Right atrium auricular region (tissue), 2 donors: ENCODE data around the gene SORD. TPM values are rescaled to one million over a fixed set of nuclear protein-coding genes. Genes with fewer than 3 reads are reported as not detected.

ENCODE experiments used
- DNase-seq: peaks from one replicate; pipeline ENCODE4 v3.0.0-alpha.2; 2019; ENCODE audit warnings: low spot score
- H3K27ac ChIP-seq, 2 donors: fragments of 200-600 bp; sonication (generic); 1 replicate in 1 of 2; 2 replicates in 1 of 2; pipeline ENCODE4 v1.5.1; 2016 to 2019
- H3K27me3 ChIP-seq, 2 donors: fragments of 200-600 bp; sonication (generic); one replicate each; pipeline versions ENCODE4 v1.5.1 to v1.6.0; 2017 to 2019
- H3K36me3 ChIP-seq: fragments of 200-600 bp; sonication (generic); one replicate; pipeline ENCODE4 v1.5.1; 2016
- H3K4me1 ChIP-seq, 2 donors: fragments of 200-600 bp; sonication (generic); one replicate each; pipeline versions ENCODE4 v1.5.1 to v1.6.0; 2017 to 2019
- H3K4me3 ChIP-seq, 2 donors: fragments of 200-600 bp; sonication (generic); 1 replicate in 1 of 2; 2 replicates in 1 of 2; pipeline ENCODE4 v1.5.1; 2017 to 2019; ENCODE audit warnings: mild to moderate bottlenecking in 1 of 2, moderate library complexity in 1 of 2
- H3K9me3 ChIP-seq, 2 donors: fragments of 200-600 bp; sonication (generic); one replicate each; pipeline ENCODE4 v1.5.1; 2019
- total RNA-seq, 2 donors: library from RNA; depleted of rRNA; stranded (reverse); fragments of >200 nt; gene quantifications; one replicate each; pipeline ENCODE4 v1.1.0, GENCODE V29; 2016
- TF ChIP-seq, protein P1 (sequence below), 2 donors: fragments of 200-600 bp; sonication (generic); IDR thresholded peaks; one replicate each; pipeline ENCODE4 v1.5.1; 2019; ENCODE audit warnings: antibody characterized with exemption in 2 of 2

The SORD gene
- total RNA-seq, 2 donors from 2014 or later = 5.7 to 9.0 TPM

DNA sequence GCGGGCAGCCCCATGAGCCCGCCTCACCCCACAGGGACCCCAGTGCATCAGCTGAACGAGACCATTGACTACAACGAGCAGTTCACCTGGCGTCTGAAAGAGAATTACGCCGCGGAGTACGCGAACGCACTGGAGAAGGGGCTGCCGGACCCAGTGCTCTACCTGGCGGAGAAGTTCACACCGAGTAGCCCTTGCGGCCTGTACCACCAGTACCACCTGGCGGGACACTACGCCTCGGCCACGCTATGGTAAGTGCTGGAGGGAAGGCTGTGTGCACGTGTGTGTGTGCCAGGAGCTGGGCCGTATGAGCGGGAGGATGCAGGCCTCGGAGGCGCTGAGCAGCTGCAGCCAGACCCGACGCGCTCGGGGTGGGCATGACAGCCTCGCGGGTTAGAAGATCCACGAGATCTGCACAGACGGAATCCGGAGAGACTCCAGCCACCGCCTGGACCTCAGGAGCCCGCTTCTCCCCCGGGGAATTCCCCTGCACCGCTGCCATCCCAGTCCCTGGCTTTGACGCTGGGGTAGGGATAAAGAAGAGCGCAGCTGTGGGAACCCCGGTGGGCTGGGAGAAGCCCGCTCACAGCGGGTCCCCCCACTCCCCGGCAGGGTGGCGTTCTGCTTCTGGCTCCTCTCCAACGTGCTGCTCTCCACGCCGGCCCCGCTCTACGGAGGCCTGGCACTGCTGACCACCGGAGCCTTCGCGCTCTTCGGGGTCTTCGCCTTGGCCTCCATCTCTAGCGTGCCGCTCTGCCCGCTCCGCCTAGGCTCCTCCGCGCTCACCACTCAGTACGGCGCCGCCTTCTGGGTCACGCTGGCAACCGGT, 93.7 kb downstream of the SORD start:
- Histone ChIP-seq H3K4me3 (no peak overlapping the region), H3K4me1 (peaks cover 0 to 39% of the 10 kb centered on the region in 2 donors), H3K27ac (no peak overlapping the region), H3K27me3 (peaks cover 17 to 22% of the 10 kb centered on the region in 2 donors), H3K9me3 (no peaks in the 10 kb centered on the region), H3K36me3 (no peaks in the 10 kb centered on the region)
- no peak for DNase-seq
- TF ChIP-seq, protein P1, sequence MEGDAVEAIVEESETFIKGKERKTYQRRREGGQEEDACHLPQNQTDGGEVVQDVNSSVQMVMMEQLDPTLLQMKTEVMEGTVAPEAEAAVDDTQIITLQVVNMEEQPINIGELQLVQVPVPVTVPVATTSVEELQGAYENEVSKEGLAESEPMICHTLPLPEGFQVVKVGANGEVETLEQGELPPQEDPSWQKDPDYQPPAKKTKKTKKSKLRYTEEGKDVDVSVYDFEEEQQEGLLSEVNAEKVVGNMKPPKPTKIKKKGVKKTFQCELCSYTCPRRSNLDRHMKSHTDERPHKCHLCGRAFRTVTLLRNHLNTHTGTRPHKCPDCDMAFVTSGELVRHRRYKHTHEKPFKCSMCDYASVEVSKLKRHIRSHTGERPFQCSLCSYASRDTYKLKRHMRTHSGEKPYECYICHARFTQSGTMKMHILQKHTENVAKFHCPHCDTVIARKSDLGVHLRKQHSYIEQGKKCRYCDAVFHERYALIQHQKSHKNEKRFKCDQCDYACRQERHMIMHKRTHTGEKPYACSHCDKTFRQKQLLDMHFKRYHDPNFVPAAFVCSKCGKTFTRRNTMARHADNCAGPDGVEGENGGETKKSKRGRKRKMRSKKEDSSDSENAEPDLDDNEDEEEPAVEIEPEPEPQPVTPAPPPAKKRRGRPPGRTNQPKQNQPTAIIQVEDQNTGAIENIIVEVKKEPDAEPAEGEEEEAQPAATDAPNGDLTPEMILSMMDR (IDR thresholded peaks at IDR 0.05) = no peak

- no peaks in the 10 kb centered on the region for H3K36me3 ChIP-seq
- TF ChIP-seq, protein P1 (IDR thresholded peaks at IDR 0.05) = no peak
- no peak for DNase-seq
- H3K27me3 ChIP-seq = peaks cover 17 to 20% of the 10 kb centered on the region in 2 donors
- peak overlapping the region; percentile 16 to 32 for H3K4me3 ChIP-seq
- H3K27ac ChIP-seq = no peak overlapping the region
- peaks cover 0 to 32% of the 10 kb centered on the region in 2 donors for H3K4me1 ChIP-seq
- H3K9me3 ChIP-seq = no peaks in the 10 kb centered on the region
These were observed 94.5 kb downstream of the SORD start for GRCh38 chr15:45117308-45118130.

- TF ChIP-seq, protein P1 (IDR thresholded peaks at IDR 0.05) = peak; percentile 96 to 97
- H3K4me3 ChIP-seq = peak overlapping the region; percentile 16 to 32
- H3K27me3 ChIP-seq = peaks cover 15 to 18% of the 10 kb centered on the region in 2 donors
- H3K36me3 ChIP-seq = no peaks in the 10 kb centered on the region
- H3K4me1 ChIP-seq = peaks cover 0 to 26% of the 10 kb centered on the region in 2 donors
- H3K27ac ChIP-seq = no peak overlapping the region
- DNase-seq = peak; percentile 87
- H3K9me3 ChIP-seq = no peaks in the 10 kb centered on the region
These were observed 95.2 kb downstream of the SORD start for GRCh38 chr15:45118131-45118588.

GRCh38 chr15:45118996-45119395, 96.0 kb downstream of the SORD start:
- Histone ChIP-seq H3K27ac (no peak overlapping the region), H3K4me1 (peaks cover 0 to 23% of the 10 kb centered on the region in 2 donors), H3K9me3 (no peaks in the 10 kb centered on the region), H3K4me3 (no peak overlapping the region), H3K27me3 (peaks cover 10 to 18% of the 10 kb centered on the region in 2 donors), H3K36me3 (no peaks in the 10 kb centered on the region)
- TF ChIP-seq, protein P1 (IDR thresholded peaks at IDR 0.05) = no peak
- no peak for DNase-seq

DNA sequence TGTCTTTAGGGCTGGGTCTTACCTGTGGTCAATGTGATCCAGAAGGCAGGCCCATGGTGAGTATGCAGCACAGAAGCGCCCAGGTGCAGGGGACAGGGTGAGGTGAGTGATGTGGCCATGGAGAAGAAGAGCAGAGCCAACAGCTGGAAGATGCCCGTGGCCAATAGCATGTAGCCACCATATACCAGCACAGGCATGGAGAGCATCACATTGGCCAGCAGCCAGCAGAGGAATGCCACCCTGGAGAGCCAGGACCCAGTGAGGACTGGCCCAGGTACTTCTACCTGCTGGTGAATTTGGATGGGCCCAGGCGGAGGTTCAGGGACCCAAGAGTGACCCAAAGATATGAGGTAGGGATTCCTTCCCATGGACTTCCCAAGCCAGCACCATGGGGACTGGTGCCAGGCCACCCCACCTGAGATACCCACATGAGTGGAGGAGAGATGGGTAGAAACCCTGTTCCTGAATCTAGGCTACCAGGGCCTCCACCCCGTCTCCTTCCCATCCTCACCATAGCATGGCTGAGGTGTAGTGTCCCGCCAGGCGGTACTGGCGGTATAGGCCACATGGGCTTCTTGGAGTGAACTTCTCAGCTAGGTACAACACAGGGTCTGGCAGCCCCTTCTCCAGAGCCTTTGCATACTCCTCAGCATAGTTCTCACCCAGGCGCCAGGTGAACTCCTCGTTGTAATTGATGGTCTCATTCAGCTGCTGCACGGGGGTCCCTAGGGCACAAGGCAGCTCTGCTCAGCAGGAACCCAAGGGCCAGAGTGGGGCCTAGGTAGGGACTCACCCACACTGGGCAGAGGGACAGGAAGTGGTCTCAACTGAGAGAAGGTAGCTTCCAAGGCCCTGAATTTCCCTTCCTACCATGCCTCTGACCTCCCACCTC, 97.3 kb downstream of the SORD start:
- H3K27ac ChIP-seq = no peak overlapping the region
- H3K9me3 ChIP-seq = no peaks in the 10 kb centered on the region
- TF ChIP-seq, protein P1 (IDR thresholded peaks at IDR 0.05) = no peak
- H3K36me3 ChIP-seq = no peaks in the 10 kb centered on the region
- peaks cover under 1 to 18% of the 10 kb centered on the region in 2 donors for H3K27me3 ChIP-seq
- H3K4me1 ChIP-seq = peaks cover 0 to 16% of the 10 kb centered on the region in 2 donors
- no peak overlapping the region for H3K4me3 ChIP-seq
- DNase-seq = no peak
